Measurements from ENCODE around the gene ANAPC4. TPM values are rescaled to one million over a fixed set of nuclear protein-coding genes. Genes with fewer than 3 reads are reported as not detected.

The ANAPC4 gene
- total RNA-seq, 1 donor from 2014 or later = 25.9 TPM

GRCh38 chr4:25350561-25350960 lies 26.5 kb upstream of the ANAPC4 start:
- Mint-ChIP-seq H3K9me3 (ENCODE audit: unreplicated experiment) (no peaks in the 10 kb centered on the region), H3K27me3 (ENCODE audit: unreplicated experiment) (no peaks in the 10 kb centered on the region), H3K4me3 (ENCODE audit: unreplicated experiment) (no peak overlapping the region), H3K4me1 (ENCODE audit: unreplicated experiment) (peaks cover 7% of the 10 kb centered on the region), H3K27ac (ENCODE audit: unreplicated experiment) (no peak overlapping the region), H3K36me3 (ENCODE audit: unreplicated experiment) (peaks cover 6% of the 10 kb centered on the region)
- no peak for TF ChIP-seq CTCF (IDR thresholded peaks at IDR 0.05)
- no peak for DNase-seq (ENCODE audit: extremely low spot score, unreplicated experiment)

GRCh38 chr4:25351777-25352416 lies 25.2 kb upstream of the ANAPC4 start:
- no peak overlapping the region for H3K4me3 Mint-ChIP-seq (ENCODE audit: unreplicated experiment)
- DNase-seq (ENCODE audit: extremely low spot score, unreplicated experiment) = no peak
- peaks cover 8% of the 10 kb centered on the region for H3K36me3 Mint-ChIP-seq (ENCODE audit: unreplicated experiment)
- H3K9me3 Mint-ChIP-seq (ENCODE audit: unreplicated experiment) = no peaks in the 10 kb centered on the region
- no peak overlapping the region for H3K27ac Mint-ChIP-seq (ENCODE audit: unreplicated experiment)
- no peaks in the 10 kb centered on the region for H3K4me1 Mint-ChIP-seq (ENCODE audit: unreplicated experiment)
- H3K27me3 Mint-ChIP-seq (ENCODE audit: unreplicated experiment) = no peaks in the 10 kb centered on the region
- no peak for TF ChIP-seq CTCF (IDR thresholded peaks at IDR 0.05)

GRCh38 chr4:25356068-25356467 lies 21.0 kb upstream of the ANAPC4 start:
- DNase-seq (ENCODE audit: extremely low spot score, unreplicated experiment) = no peak
- Mint-ChIP-seq H3K4me1 (ENCODE audit: unreplicated experiment) (peaks cover 7% of the 10 kb centered on the region), H3K27ac (ENCODE audit: unreplicated experiment) (no peak overlapping the region)

GRCh38 chr4:25358515-25359275 lies 18.4 kb upstream of the ANAPC4 start:
- H3K9me3 Mint-ChIP-seq (ENCODE audit: unreplicated experiment) = no peaks in the 10 kb centered on the region
- H3K4me1 Mint-ChIP-seq (ENCODE audit: unreplicated experiment) = peaks cover 7% of the 10 kb centered on the region
- H3K27me3 Mint-ChIP-seq (ENCODE audit: unreplicated experiment) = no peaks in the 10 kb centered on the region
- H3K4me3 Mint-ChIP-seq (ENCODE audit: unreplicated experiment) = no peak overlapping the region
- no peak for TF ChIP-seq CTCF (IDR thresholded peaks at IDR 0.05)
- H3K36me3 Mint-ChIP-seq (ENCODE audit: unreplicated experiment) = peaks cover 5% of the 10 kb centered on the region
- no peak overlapping the region for H3K27ac Mint-ChIP-seq (ENCODE audit: unreplicated experiment)
- no peak for DNase-seq (ENCODE audit: extremely low spot score, unreplicated experiment)

More at GRCh38 chr4:25356068-25356467, 21.0 kb upstream of the ANAPC4 start:
- Mint-ChIP-seq H3K27me3 (ENCODE audit: unreplicated experiment) (no peaks in the 10 kb centered on the region), H3K36me3 (ENCODE audit: unreplicated experiment) (peaks cover 5% of the 10 kb centered on the region), H3K9me3 (ENCODE audit: unreplicated experiment) (no peaks in the 10 kb centered on the region), H3K4me3 (ENCODE audit: unreplicated experiment) (no peak overlapping the region)
- TF ChIP-seq CTCF (IDR thresholded peaks at IDR 0.05) = no peak

- Mint-ChIP-seq H3K27ac (ENCODE audit: unreplicated experiment) (no peak overlapping the region), H3K4me1 (ENCODE audit: unreplicated experiment) (peaks cover 7% of the 10 kb centered on the region), H3K27me3 (ENCODE audit: unreplicated experiment) (no peaks in the 10 kb centered on the region), H3K9me3 (ENCODE audit: unreplicated experiment) (no peaks in the 10 kb centered on the region), H3K4me3 (ENCODE audit: unreplicated experiment) (no peak overlapping the region), H3K36me3 (ENCODE audit: unreplicated experiment) (peaks cover 8% of the 10 kb centered on the region)
- TF ChIP-seq CTCF (IDR thresholded peaks at IDR 0.05) = no peak
- DNase-seq (ENCODE audit: extremely low spot score, unreplicated experiment) = no peak
Observed at GRCh38 chr4:25361253-25361652, 15.8 kb upstream of the ANAPC4 start.
